GM12878 (cell line): ENCODE data around the gene PRKCE. TPM values are rescaled to one million over a fixed set of nuclear protein-coding genes. Genes with fewer than 3 reads are reported as not detected.

Source experiments
- ATAC-seq: fragments of 200-7000 bp; cut with Tn5 transposase; 3 replicates; pipeline ENCODE4 v1.9.1; 2020; ENCODE audit warnings: mild to moderate bottlenecking, moderate library complexity
- BruUV-seq: library from RNA; stranded (reverse); fragments of 400-500 nt; replicated peaks from 2 replicates; lab custom pipeline; 2021; lab: Mats Ljungman, UMichigan
- CTCF ChIA-PET: fragments of 300-600 bp; sonication (Branson Sonifier 250); formaldehyde crosslinking; extraction: SDS; loops from one replicate; lab custom pipeline; 2021; ENCODE audit warnings: inconsistent platforms; lab: Yijun Ruan, JAX
- POLR2A ChIA-PET: fragments of 350-600 bp; formaldehyde crosslinking; extraction: SDS; loops from one replicate; lab custom pipeline; 2021; ENCODE audit warnings: inconsistent platforms; lab: Charles Lee
- RAD21 ChIA-PET: fragments of 300-600 bp; sonication (Branson Sonifier 250); formaldehyde crosslinking; loops from one replicate; lab custom pipeline; 2023; ENCODE audit warnings: antibody characterized with exemption; ENCODE audit not compliant: unreplicated experiment; lab: Charles Lee
- SMC1A ChIA-PET: fragments of 300-600 bp; sonication (Branson Sonifier 250); formaldehyde crosslinking; loops from one replicate; lab custom pipeline; 2023; ENCODE audit not compliant: unreplicated experiment, uncharacterized antibody; lab: Charles Lee
- DNase-seq: peaks from one replicate; pipeline ENCODE4 v3.0.0-alpha.2; 2011; ENCODE audit warnings: low read depth, low spot score
- FAIRE-seq: peaks from 3 replicates; lab custom pipeline; 2011; peaks lifted over from hg19 to GRCh38; lab: Jason Lieb, UNC
- H2AFZ ChIP-seq: 2 replicates; pipeline ENCODE4 v1.6.0; 2011; ENCODE audit warnings: low read depth, low read length, control low read depth; ENCODE audit not compliant: control insufficient read depth
- H3K27ac ChIP-seq: 2 replicates; pipeline ENCODE4 v1.5.1; 2011; ENCODE audit warnings: control low read depth; ENCODE audit not compliant: control insufficient read depth, insufficient read depth
- H3K27me3 ChIP-seq, 2 experiments: replicated peaks in 1 of 2; 2 replicates each; pipeline versions ENCODE4 v1.6.0 to v1.6.1; 2011; ENCODE audit warnings: low read length in 1 of 2; ENCODE audit not compliant: control insufficient read depth in 2 of 2, insufficient read depth in 2 of 2
- H3K36me3 ChIP-seq, 2 experiments: 2 replicates each; pipeline ENCODE4 v1.5.1; 2011; ENCODE audit warnings: low read length in 1 of 2; ENCODE audit not compliant: control insufficient read depth in 2 of 2, insufficient read depth in 2 of 2
- H3K4me1 ChIP-seq: 2 replicates; pipeline ENCODE4 v1.6.1; 2011; ENCODE audit warnings: mild to moderate bottlenecking, low read length, moderate library complexity, mixed read lengths; ENCODE audit not compliant: control insufficient read depth, insufficient read depth
- H3K4me2 ChIP-seq: 2 replicates; pipeline ENCODE4 v1.6.0; 2011; ENCODE audit warnings: control low read depth; ENCODE audit not compliant: control insufficient read depth, insufficient read depth
- H3K4me3 ChIP-seq: fragments of 200-600 bp; sonication (generic); 2 replicates; pipeline ENCODE4 v1.5.1; 2016
- H3K79me2 ChIP-seq: 2 replicates; pipeline ENCODE4 v1.6.0; 2011; ENCODE audit warnings: low read length; ENCODE audit not compliant: control insufficient read depth, insufficient read depth
- H3K9ac ChIP-seq: 2 replicates; pipeline ENCODE4 v1.8.0; 2011; ENCODE audit warnings: low read length, control low read depth, mixed read lengths; ENCODE audit not compliant: control insufficient read depth, insufficient read depth
- H3K9me3 ChIP-seq: replicated peaks from 3 replicates; pipeline ENCODE4 v1.5.1; 2011; ENCODE audit warnings: mild to moderate bottlenecking, low read length; ENCODE audit not compliant: control insufficient read depth, insufficient read depth
- H4K20me1 ChIP-seq: 2 replicates; pipeline ENCODE4 v1.6.0; 2011; ENCODE audit not compliant: control insufficient read depth, insufficient read depth
- ESRRA ChIP-seq: IDR thresholded peaks from 2 replicates; pipeline ENCODE4 v1.6.1; 2012; ENCODE audit warnings: mild to moderate bottlenecking, low read length, improper control_type of control experiment
- EZH2 ChIP-seq: IDR thresholded peaks from 2 replicates; pipeline ENCODE4 v1.6.1; 2012; ENCODE audit warnings: low read depth, mild to moderate bottlenecking, control low read depth, inconsistent platforms, low read length, borderline replicate concordance; ENCODE audit not compliant: control insufficient read depth
- HDGF ChIP-seq: fragments of 450-650 bp; IDR thresholded peaks from 2 replicates; pipeline ENCODE4 v1.6.1; 2016; ENCODE audit warnings: antibody characterized with exemption
- IKZF1 ChIP-seq: fragments of 450-650 bp; conservative IDR thresholded peaks from 2 replicates; pipeline ENCODE4 v1.6.1; 2017; ENCODE audit warnings: antibody characterized with exemption, mild to moderate bottlenecking
- IKZF2 ChIP-seq, 2 experiments: fragments of 450-650 bp; IDR thresholded peaks; 2 replicates each; pipeline ENCODE4 v1.6.1; 2017; ENCODE audit warnings: mild to moderate bottlenecking in 2 of 2, moderate library complexity in 2 of 2
- JUNB ChIP-seq: IDR thresholded peaks from 2 replicates; pipeline ENCODE4 v1.6.1; 2016; ENCODE audit warnings: antibody characterized with exemption, mild to moderate bottlenecking
- NFIC ChIP-seq: IDR thresholded peaks from 2 replicates; pipeline ENCODE4 v1.6.1; 2012; ENCODE audit warnings: low read depth, mild to moderate bottlenecking, inconsistent platforms, low read length, moderate library complexity
- NR2C1 ChIP-seq: fragments of 450-650 bp; IDR thresholded peaks from 2 replicates; pipeline ENCODE4 v1.6.1; 2017; ENCODE audit warnings: antibody characterized with exemption, mild to moderate bottlenecking, moderate library complexity
- SREBF2 ChIP-seq: IDR thresholded peaks from 2 replicates; pipeline ENCODE4 v1.6.1; 2012; ENCODE audit warnings: mild to moderate bottlenecking, low read length
- STAT1 ChIP-seq: fragments of 450-650 bp; conservative IDR thresholded peaks from 2 replicates; pipeline ENCODE4 v1.6.1; 2014; ENCODE audit warnings: antibody characterized with exemption, mild to moderate bottlenecking
- ZNF592 ChIP-seq: fragments of 450-650 bp; IDR thresholded peaks from 2 replicates; pipeline ENCODE4 v1.6.1; 2017; ENCODE audit warnings: mild to moderate bottlenecking, moderate library complexity
- ZNF622 ChIP-seq: fragments of 450-650 bp; IDR thresholded peaks from 2 replicates; pipeline ENCODE4 v1.6.1; 2017; ENCODE audit warnings: mild to moderate bottlenecking, inconsistent platforms
- ZZZ3 ChIP-seq: IDR thresholded peaks from 2 replicates; pipeline ENCODE4 v1.6.1; 2011; ENCODE audit warnings: low read depth; ENCODE audit not compliant: control insufficient read depth, insufficient read length
- WGBS: methylation state at CpG from one replicate; pipeline ENCODE4 v1.1.6; 2016; ENCODE audit warnings: low lambda C conversion rate; ENCODE audit not compliant: insufficient replicate concordance, insufficient coverage; ENCODE audit errors: missing lambda C conversion rate; 5-methylcytosine and 5-hydroxymethylcytosine counted together
- in situ Hi-C: fragments of 300-500 bp; cut with MboI; formaldehyde crosslinking; loops from 9 replicates; pipeline ENCODE4 v1.14.3; 2018; ENCODE audit warnings: mixed read lengths
- intact Hi-C: fragments of 100-400 bp; cut with micrococcal nuclease; formaldehyde crosslinking; loops from one replicate; pipeline ENCODE4 v1.14.2; 2022; ENCODE audit not compliant: unreplicated experiment
- polyA plus RNA-seq, 11 experiments: library from polyadenylated mRNA; depleted of rRNA in 4 of 11; unstranded in 6 of 11; stranded (reverse) in 5 of 11; fragments of >200 nt; fragmentation: Nextera tagmentation in 4 of 11; fragmentation: Illumina TruSeq in 1 of 11; extraction: Ambion mirVana in 4 of 11; extraction: Trizol in 1 of 11; gene quantifications; 1 replicate in 1 of 11; 2 replicates in 10 of 11; pipeline versions ENCODE4 v1.2.1 to v1.2.3, GENCODE V29; 2011 to 2016; ENCODE audit warnings: inconsistent platforms in 2 of 11, missing spikeins in 2 of 11, low read depth in 1 of 11
- total RNA-seq, 4 experiments: library from RNA; depleted of rRNA in 3 of 4; stranded (reverse); fragments of >200 nt in 3 of 4; fragmentation: Illumina TruSeq in 1 of 4; extraction: Trizol in 1 of 4; gene quantifications; 2 replicates each; pipeline versions ENCODE4 v1.2.1 to v1.2.3, GENCODE V29; 2013 to 2021
- TF ChIP-seq, protein P1 (sequence below): fragments of 450-650 bp; IDR thresholded peaks from 2 replicates; pipeline ENCODE4 v1.6.1; 2018; ENCODE audit warnings: borderline replicate concordance, mild to moderate bottlenecking; ENCODE audit not compliant: partially characterized antibody

The PRKCE gene
- total and polyA plus RNA-seq, 10 of the 15 experiments (the other 5 are each of a cell fraction or from before 2014, with no cell fraction given) = 2.6 to 28.2 (median 11.3) TPM

DNA sequence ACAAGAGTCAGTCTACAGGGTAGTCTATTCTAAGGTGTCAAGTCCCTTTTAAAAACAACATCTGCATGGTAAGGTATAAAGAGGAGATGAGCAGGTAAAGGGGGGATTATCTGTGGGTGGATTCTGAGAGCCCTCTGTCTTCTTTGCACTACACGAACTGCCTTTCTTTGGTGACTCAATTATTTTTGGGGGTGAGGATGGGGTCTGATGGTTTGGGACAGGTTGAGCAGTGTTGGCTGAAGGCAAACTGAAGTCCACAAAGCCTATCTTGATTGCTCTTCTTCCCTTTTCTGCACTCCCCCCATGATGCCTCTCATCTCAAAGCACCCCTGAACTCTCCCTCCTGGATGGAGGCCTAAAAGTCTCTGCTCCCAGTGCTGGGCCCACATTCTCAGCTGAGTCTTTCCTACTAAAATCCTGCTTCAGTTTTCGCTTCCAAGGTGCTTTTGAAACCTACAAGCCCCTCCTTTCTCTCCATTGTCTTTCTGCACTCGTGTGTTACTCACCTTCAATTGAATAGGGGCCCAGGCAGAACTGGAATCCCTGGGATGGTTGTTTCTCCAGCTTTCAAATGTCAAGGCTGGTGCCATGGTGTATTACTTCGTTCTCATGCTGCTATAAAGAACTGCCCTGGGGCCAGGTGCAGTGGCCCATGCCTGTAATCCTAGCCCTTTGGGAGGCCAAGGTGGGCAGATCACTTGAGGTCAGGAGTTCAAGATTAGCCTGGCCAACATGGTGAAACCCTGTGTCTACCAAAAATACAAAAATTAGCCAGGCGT is 64.3 kb downstream of the PRKCE start:
- WGBS = 57% methylated on average over 5 of the region's 5 CpGs
- in situ Hi-C loops (no loop called here), intact Hi-C loops (no loop called here)
- Histone ChIP-seq H3K9ac (no peak overlapping the region), H3K79me2 (peaks cover 2% of the 10 kb centered on the region), H4K20me1 (no peaks in the 10 kb centered on the region), H3K27ac (no peak overlapping the region), H3K9me3 (no peaks in the 10 kb centered on the region), H3K4me2 (no peak overlapping the region), H3K4me1 (peaks cover 11% of the 10 kb centered on the region), H3K4me3 (no peak overlapping the region), H2AFZ (no peak overlapping the region), H3K36me3 (no peaks in the 10 kb centered on the region; a peak in 1 of 4 replicates), H3K27me3 (no peaks in the 10 kb centered on the region)
- POLR2A ChIA-PET = interaction anchor here (1.2 kb wide), 1 partner anchor 13 kb away, joined by 3 read pairs; no protein-coding TSS in a partner anchor
- TF ChIP-seq NR2C1 = no peak
- TF ChIP-seq, protein P1, sequence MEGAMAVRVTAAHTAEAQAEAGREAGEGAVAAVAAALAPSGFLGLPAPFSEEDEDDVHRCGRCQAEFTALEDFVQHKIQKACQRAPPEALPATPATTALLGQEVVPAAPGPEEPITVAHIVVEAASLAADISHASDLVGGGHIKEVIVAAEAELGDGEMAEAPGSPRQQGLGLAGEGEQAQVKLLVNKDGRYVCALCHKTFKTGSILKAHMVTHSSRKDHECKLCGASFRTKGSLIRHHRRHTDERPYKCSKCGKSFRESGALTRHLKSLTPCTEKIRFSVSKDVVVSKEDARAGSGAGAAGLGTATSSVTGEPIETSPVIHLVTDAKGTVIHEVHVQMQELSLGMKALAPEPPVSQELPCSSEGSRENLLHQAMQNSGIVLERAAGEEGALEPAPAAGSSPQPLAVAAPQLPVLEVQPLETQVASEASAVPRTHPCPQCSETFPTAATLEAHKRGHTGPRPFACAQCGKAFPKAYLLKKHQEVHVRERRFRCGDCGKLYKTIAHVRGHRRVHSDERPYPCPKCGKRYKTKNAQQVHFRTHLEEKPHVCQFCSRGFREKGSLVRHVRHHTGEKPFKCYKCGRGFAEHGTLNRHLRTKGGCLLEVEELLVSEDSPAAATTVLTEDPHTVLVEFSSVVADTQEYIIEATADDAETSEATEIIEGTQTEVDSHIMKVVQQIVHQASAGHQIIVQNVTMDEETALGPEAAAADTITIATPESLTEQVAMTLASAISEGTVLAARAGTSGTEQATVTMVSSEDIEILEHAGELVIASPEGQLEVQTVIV = no peak
- TF ChIP-seq SREBF2 = no peak
- no peak for TF ChIP-seq JUNB
- no peak for TF ChIP-seq ZZZ3
- no peak for TF ChIP-seq ESRRA
- no peak for TF ChIP-seq STAT1
- no peak for TF ChIP-seq IKZF1
- no peak for TF ChIP-seq HDGF
- TF ChIP-seq ZNF592 = no peak
- TF ChIP-seq ZNF622 = no peak
- no peak for TF ChIP-seq NFIC
- TF ChIP-seq IKZF2 (IDR thresholded peaks at IDR 0.05) = no peak
- no peak for TF ChIP-seq EZH2
- DNase-seq (no peak), ATAC-seq (no peak), FAIRE-seq (no peak)
- no TSS peak for BruUV-seq
- RAD21 ChIA-PET = no interaction called here
- SMC1A ChIA-PET = interaction anchor here (0.9 kb wide), 1 partner anchor 16 kb away, joined by 5 read pairs; no protein-coding TSS in a partner anchor
- CTCF ChIA-PET = no interaction called here
